Peyer's patch (tissue), 4 donors: ENCODE measurements around the gene P2RX3.

ENCODE experiments used
- CTCF ChIP-seq, 6 experiments: fragments of 450-650 bp in 4 of 6; fragments of 200-600 bp in 2 of 6; sonication (generic) in 1 of 6; IDR thresholded peaks; one replicate each; pipeline ENCODE4 v1.5.1; 2017 to 2019; ENCODE audit warnings: antibody characterized with exemption in 6 of 6, mild to moderate bottlenecking in 3 of 6, moderate library complexity in 1 of 6
- POLR2A ChIP-seq, 2 donors: fragments of 450-650 bp; IDR thresholded peaks; one replicate each; pipeline ENCODE4 v1.5.1; 2017; ENCODE audit warnings: antibody characterized with exemption in 2 of 2, mild to moderate bottlenecking in 2 of 2, moderate library complexity in 2 of 2

GRCh38 chr11:57406337-57406904 is 68.3 kb downstream of the P2RX3 start:
- TF ChIP-seq CTCF (IDR thresholded peaks at IDR 0.05) (no peak), POLR2A (IDR thresholded peaks at IDR 0.05) (no peak)
